GM23338 (cell line): Measurements from ENCODE around the gene PRPF40B. TPM values are rescaled to one million over a fixed set of nuclear protein-coding genes. Genes with fewer than 3 reads are reported as not detected.

Experiments used
- ATAC-seq: fragments of 200-7000 bp; cut with Tn5 transposase; 3 replicates; pipeline ENCODE4 v1.9.1; 2020
- DNase-seq: peaks from one replicate; pipeline ENCODE4 v3.0.0-alpha.2; 2015; ENCODE audit warnings: low spot score
- H2AFZ ChIP-seq: fragments of 200-600 bp; sonication (generic); 2 replicates; pipeline ENCODE4 v1.8.0; 2016; ENCODE audit warnings: antibody characterized with exemption, mild to moderate bottlenecking, moderate library complexity
- H3F3A ChIP-seq: fragments of 200-600 bp; sonication (generic); replicated peaks from 2 replicates; pipeline ENCODE4 v1.8.0; 2017; ENCODE audit warnings: antibody characterized with exemption, mixed run types, low read depth
- H3K27ac ChIP-seq: fragments of 200-600 bp; sonication (generic); 2 replicates; pipeline ENCODE4 v1.6.1; 2016; ENCODE audit warnings: low read depth
- H3K27me3 ChIP-seq: fragments of 200-600 bp; sonication (generic); 2 replicates; pipeline ENCODE4 v1.8.0; 2016; ENCODE audit warnings: mild to moderate bottlenecking, mixed run types, moderate library complexity; ENCODE audit not compliant: insufficient read depth
- H3K36me3 ChIP-seq: fragments of 200-600 bp; sonication (generic); 2 replicates; pipeline ENCODE4 v1.8.0; 2016; ENCODE audit warnings: mild to moderate bottlenecking; ENCODE audit not compliant: insufficient read depth
- H3K4me1 ChIP-seq: fragments of 200-600 bp; sonication (generic); 2 replicates; pipeline ENCODE4 v1.8.0; 2016; ENCODE audit warnings: mild to moderate bottlenecking, moderate library complexity; ENCODE audit not compliant: insufficient read depth
- H3K4me2 ChIP-seq: fragments of 200-600 bp; sonication (generic); 2 replicates; pipeline ENCODE4 v1.7.1; 2017; ENCODE audit warnings: mixed run types
- H3K4me3 ChIP-seq: fragments of 200-600 bp; sonication (generic); 2 replicates; pipeline ENCODE4 v1.6.1; 2016; ENCODE audit warnings: mixed run types
- H3K79me2 ChIP-seq: fragments of 200-600 bp; sonication (generic); replicated peaks from 2 replicates; pipeline ENCODE4 v1.8.0; 2017; ENCODE audit warnings: mild to moderate bottlenecking; ENCODE audit not compliant: insufficient read depth
- H3K9me2 ChIP-seq: fragments of 200-600 bp; sonication (generic); 2 replicates; pipeline ENCODE4 v1.8.0; 2017; ENCODE audit not compliant: insufficient read depth
- H4K20me1 ChIP-seq: fragments of 200-600 bp; sonication (generic); replicated peaks from 2 replicates; pipeline ENCODE4 v1.8.0; 2017; ENCODE audit warnings: mild to moderate bottlenecking; ENCODE audit not compliant: insufficient read depth
- H3K27ac Mint-ChIP-seq: 2 replicates; pipeline ENCODE4 v1.8.0; 2020; ENCODE audit warnings: inconsistent platforms, mild to moderate bottlenecking, moderate library complexity, mixed read lengths
- H3K27me3 Mint-ChIP-seq: 3 replicates; pipeline ENCODE4 v1.8.0; 2022; ENCODE audit warnings: low read depth, mild to moderate bottlenecking, moderate library complexity, mixed read lengths, inconsistent platforms; ENCODE audit not compliant: insufficient read depth, poor library complexity
- H3K36me3 Mint-ChIP-seq: 3 replicates; pipeline ENCODE4 v1.8.0; 2021; ENCODE audit warnings: low read depth, mild to moderate bottlenecking, inconsistent platforms, moderate library complexity, mixed read lengths
- H3K4me1 Mint-ChIP-seq: 3 replicates; pipeline ENCODE4 v1.8.0; 2020; ENCODE audit warnings: mild to moderate bottlenecking, inconsistent platforms, mixed read lengths
- H3K4me3 Mint-ChIP-seq: 3 replicates; pipeline ENCODE4 v1.8.0; 2021; ENCODE audit warnings: moderate library complexity, mild to moderate bottlenecking, inconsistent platforms, mixed read lengths
- H3K9me3 Mint-ChIP-seq: 3 replicates; pipeline ENCODE4 v1.8.0; 2020; ENCODE audit warnings: moderate library complexity, mild to moderate bottlenecking, inconsistent platforms, mixed read lengths
- CREB1 ChIP-seq: fragments of 250-450 bp; sonication (Bioruptor Pico); IDR thresholded peaks from 2 replicates; pipeline ENCODE4 v1.5.0; 2020; ENCODE audit warnings: low read depth, mild to moderate bottlenecking, moderate library complexity
- NANOG ChIP-seq: IDR thresholded peaks from 2 replicates; pipeline ENCODE4 v1.6.1; 2016; ENCODE audit warnings: antibody characterized with exemption, borderline replicate concordance
- POLR2AphosphoS5 ChIP-seq: IDR thresholded peaks from 2 replicates; pipeline ENCODE4 v1.6.1; 2016; ENCODE audit warnings: antibody characterized with exemption, low read depth
- ZNF114 ChIP-seq: fragments of 250-450 bp; sonication (Bioruptor Pico); IDR thresholded peaks from 2 replicates; pipeline ENCODE4 v1.5.0; 2020; ENCODE audit warnings: mild to moderate bottlenecking, moderate library complexity
- ZNF331 ChIP-seq: fragments of 250-450 bp; sonication (Bioruptor Pico); IDR thresholded peaks from 2 replicates; pipeline ENCODE4 v1.5.0; 2020; ENCODE audit warnings: low read depth, mild to moderate bottlenecking, moderate library complexity
- polyA plus RNA-seq: library from polyadenylated mRNA; unstranded; fragments of >200 nt; fragmentation: Nextera tagmentation; extraction: Ambion mirVana; gene quantifications from 2 replicates; pipeline ENCODE4 v1.2.1, GENCODE V29; 2016
- total RNA-seq: library from RNA; depleted of rRNA; stranded (reverse); fragments of >200 nt; shearing (Covaris generic); gene quantifications from 2 replicates; pipeline ENCODE4 v1.2.3, GENCODE V29; 2014
- TF ChIP-seq, protein P1 (sequence below): IDR thresholded peaks from one replicate; pipeline ENCODE4 v1.6.1; 2018; ENCODE audit warnings: antibody characterized with exemption; ENCODE audit not compliant: unreplicated experiment
- TF ChIP-seq, protein P2 (sequence below), 2 experiments: fragments of 200-600 bp in 1 of 2; sonication (generic) in 1 of 2; conservative IDR thresholded peaks; 2 replicates each; pipeline versions ENCODE4 v1.5.1 to v1.6.1; 2016 to 2017; ENCODE audit warnings: antibody characterized with exemption in 2 of 2, low read depth in 2 of 2, mild to moderate bottlenecking in 2 of 2, moderate library complexity in 1 of 2
- TF ChIP-seq, protein P3 (sequence below): IDR thresholded peaks from 2 replicates; pipeline ENCODE4 v1.6.1; 2016; ENCODE audit warnings: antibody characterized with exemption

The PRPF40B gene
- total and polyA plus RNA-seq, 2 experiments from 2014 or later: 17.9 to 19.0 TPM

DNA sequence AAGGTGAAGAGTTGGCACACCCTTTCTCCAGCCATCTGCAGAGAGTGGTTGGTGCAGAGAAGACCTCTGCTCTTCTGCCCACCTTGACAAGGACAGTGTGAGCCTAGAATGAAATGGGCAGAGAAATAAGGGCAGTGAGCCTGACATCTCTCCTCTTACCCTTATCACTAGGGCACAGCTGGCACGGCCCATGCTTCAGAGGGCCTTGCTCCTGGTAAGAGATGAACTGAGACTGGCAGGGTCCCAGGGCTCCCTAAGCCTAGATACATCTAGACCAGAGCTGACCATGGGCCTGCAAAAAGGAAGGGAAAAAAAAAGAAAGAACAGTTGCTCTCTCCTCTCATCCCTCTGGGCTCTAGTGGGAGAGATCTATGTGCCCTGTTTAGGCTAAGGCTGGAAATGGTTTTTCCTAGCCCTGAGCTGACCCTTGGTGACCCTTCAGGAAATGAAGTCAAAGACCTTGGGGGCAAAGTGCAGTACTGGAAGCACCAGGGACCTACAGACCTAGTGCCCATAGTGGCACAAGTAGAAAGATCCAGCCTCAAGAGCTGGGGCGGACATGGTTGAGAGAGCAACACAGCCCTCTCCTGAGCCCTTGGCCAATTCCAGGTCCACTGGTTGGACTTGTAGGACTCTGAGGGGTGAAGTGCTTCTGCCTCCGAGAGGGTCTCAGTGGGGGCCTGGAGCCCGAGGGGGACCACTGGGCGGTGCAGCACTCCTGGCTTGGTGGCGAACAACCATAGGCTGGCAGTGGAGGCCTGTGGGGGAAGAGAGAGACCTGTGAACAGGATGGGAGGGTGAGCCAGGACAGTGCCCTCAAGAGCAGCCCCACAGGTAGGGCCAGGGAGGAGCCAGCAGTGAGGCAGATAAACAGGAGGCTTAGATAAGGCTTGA, 22.0 kb downstream of the PRPF40B start:
- H3K27me3 Mint-ChIP-seq: peaks cover 22% of the 10 kb centered on the region
- DNase-seq (no peak), ATAC-seq (no peak)
- no peaks in the 10 kb centered on the region for H3K9me3 Mint-ChIP-seq
- Histone ChIP-seq H4K20me1 (peaks cover 3% of the 10 kb centered on the region; the same call in 1 of the 2 replicates), H3K27me3 (no peaks in the 10 kb centered on the region), H3K4me1 (peaks cover 2% of the 10 kb centered on the region; the same call in 1 of the 2 replicates), H3K27ac (peak overlapping the region; percentile 42; the same call in 1 of the 2 replicates), H3K4me2 (no peak overlapping the region), H3F3A (no peaks in the 10 kb centered on the region), H3K4me3 (no peak overlapping the region), H3K9me2 (no peaks in the 10 kb centered on the region), H3K36me3 (peaks cover 4% of the 10 kb centered on the region), H2AFZ (no peak overlapping the region), H3K79me2 (no peaks in the 10 kb centered on the region)
- H3K36me3 Mint-ChIP-seq: peaks cover 64% of the 10 kb centered on the region
- TF ChIP-seq POLR2AphosphoS5 (no peak), CREB1 (CRISPR knock-in tag) (no peak), ZNF331 (CRISPR knock-in tag) (no peak)
- no peak overlapping the region for H3K4me3 Mint-ChIP-seq
- H3K27ac Mint-ChIP-seq: peak overlapping the region; percentile 21
- H3K4me1 Mint-ChIP-seq: peaks cover 24% of the 10 kb centered on the region

DNA sequence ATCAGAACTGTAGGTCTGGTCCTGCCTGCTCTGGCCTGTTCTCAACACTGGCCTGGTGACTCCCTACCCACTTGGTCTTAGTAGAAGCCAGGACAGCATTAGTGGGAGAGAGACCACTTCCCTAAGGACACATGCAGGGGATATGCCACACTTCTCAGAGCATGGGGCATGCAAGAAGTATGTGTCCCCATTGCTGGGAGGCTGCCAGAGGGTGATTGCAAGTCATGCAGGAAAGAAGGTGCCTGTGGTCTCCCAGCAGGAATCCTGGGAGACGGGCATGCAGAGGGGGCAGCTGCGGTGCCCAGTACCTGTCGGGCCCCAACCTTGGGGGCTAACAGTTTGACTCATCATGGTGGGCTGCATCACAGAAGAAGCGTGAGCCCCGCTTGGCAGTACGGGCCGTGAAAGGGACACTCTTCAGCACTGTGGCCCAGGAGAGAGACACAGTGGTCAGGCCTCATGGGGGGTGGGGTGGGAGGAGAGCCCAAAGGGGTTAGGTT, 23.0 kb downstream of the PRPF40B start:
- H3K4me3 Mint-ChIP-seq: no peak overlapping the region
- ATAC-seq: no peak
- TF ChIP-seq, protein P1, sequence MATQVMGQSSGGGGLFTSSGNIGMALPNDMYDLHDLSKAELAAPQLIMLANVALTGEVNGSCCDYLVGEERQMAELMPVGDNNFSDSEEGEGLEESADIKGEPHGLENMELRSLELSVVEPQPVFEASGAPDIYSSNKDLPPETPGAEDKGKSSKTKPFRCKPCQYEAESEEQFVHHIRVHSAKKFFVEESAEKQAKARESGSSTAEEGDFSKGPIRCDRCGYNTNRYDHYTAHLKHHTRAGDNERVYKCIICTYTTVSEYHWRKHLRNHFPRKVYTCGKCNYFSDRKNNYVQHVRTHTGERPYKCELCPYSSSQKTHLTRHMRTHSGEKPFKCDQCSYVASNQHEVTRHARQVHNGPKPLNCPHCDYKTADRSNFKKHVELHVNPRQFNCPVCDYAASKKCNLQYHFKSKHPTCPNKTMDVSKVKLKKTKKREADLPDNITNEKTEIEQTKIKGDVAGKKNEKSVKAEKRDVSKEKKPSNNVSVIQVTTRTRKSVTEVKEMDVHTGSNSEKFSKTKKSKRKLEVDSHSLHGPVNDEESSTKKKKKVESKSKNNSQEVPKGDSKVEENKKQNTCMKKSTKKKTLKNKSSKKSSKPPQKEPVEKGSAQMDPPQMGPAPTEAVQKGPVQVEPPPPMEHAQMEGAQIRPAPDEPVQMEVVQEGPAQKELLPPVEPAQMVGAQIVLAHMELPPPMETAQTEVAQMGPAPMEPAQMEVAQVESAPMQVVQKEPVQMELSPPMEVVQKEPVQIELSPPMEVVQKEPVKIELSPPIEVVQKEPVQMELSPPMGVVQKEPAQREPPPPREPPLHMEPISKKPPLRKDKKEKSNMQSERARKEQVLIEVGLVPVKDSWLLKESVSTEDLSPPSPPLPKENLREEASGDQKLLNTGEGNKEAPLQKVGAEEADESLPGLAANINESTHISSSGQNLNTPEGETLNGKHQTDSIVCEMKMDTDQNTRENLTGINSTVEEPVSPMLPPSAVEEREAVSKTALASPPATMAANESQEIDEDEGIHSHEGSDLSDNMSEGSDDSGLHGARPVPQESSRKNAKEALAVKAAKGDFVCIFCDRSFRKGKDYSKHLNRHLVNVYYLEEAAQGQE: no peak
- TF ChIP-seq POLR2AphosphoS5 (no peak), NANOG (no peak), ZNF114 (CRISPR knock-in tag) (no peak)
- TF ChIP-seq, protein P2, sequence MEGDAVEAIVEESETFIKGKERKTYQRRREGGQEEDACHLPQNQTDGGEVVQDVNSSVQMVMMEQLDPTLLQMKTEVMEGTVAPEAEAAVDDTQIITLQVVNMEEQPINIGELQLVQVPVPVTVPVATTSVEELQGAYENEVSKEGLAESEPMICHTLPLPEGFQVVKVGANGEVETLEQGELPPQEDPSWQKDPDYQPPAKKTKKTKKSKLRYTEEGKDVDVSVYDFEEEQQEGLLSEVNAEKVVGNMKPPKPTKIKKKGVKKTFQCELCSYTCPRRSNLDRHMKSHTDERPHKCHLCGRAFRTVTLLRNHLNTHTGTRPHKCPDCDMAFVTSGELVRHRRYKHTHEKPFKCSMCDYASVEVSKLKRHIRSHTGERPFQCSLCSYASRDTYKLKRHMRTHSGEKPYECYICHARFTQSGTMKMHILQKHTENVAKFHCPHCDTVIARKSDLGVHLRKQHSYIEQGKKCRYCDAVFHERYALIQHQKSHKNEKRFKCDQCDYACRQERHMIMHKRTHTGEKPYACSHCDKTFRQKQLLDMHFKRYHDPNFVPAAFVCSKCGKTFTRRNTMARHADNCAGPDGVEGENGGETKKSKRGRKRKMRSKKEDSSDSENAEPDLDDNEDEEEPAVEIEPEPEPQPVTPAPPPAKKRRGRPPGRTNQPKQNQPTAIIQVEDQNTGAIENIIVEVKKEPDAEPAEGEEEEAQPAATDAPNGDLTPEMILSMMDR (conservative IDR thresholded peaks at IDR 0.05; ENCODE audit: low read depth in 2 of 2): no peak
- TF ChIP-seq, protein P3, sequence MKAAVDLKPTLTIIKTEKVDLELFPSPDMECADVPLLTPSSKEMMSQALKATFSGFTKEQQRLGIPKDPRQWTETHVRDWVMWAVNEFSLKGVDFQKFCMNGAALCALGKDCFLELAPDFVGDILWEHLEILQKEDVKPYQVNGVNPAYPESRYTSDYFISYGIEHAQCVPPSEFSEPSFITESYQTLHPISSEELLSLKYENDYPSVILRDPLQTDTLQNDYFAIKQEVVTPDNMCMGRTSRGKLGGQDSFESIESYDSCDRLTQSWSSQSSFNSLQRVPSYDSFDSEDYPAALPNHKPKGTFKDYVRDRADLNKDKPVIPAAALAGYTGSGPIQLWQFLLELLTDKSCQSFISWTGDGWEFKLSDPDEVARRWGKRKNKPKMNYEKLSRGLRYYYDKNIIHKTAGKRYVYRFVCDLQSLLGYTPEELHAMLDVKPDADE: no peak

More for the DNA sequence above, 23.0 kb downstream of the PRPF40B start:
- no peaks in the 10 kb centered on the region for H3K27me3 ChIP-seq
- Mint-ChIP-seq H3K27me3 (peaks cover 22% of the 10 kb centered on the region), H3K27ac (no peak overlapping the region), H3K36me3 (peaks cover 70% of the 10 kb centered on the region), H3K4me1 (peaks cover 17% of the 10 kb centered on the region), H3K9me3 (no peaks in the 10 kb centered on the region)
- H3K4me1 ChIP-seq: no peaks in the 10 kb centered on the region
- no peak overlapping the region for H2AFZ ChIP-seq
- no peaks in the 10 kb centered on the region; the same call in 1 of the 2 replicates for H4K20me1 ChIP-seq
- H3K9me2 ChIP-seq: no peaks in the 10 kb centered on the region
- no peak overlapping the region for H3K27ac ChIP-seq
- DNase-seq: no peak
- peaks cover 9% of the 10 kb centered on the region for H3K36me3 ChIP-seq
- no peak overlapping the region for H3K4me2 ChIP-seq
- H3K4me3 ChIP-seq: no peak overlapping the region
- no peaks in the 10 kb centered on the region for H3F3A ChIP-seq
- no peaks in the 10 kb centered on the region for H3K79me2 ChIP-seq
